Sigmoid colon (tissue), 4 donors: ENCODE data around the gene STX4.

Source experiments
- CTCF ChIP-seq, 4 experiments: fragments of 450-650 bp in 3 of 4; fragments of 200-600 bp in 1 of 4; IDR thresholded peaks; one replicate each; pipeline ENCODE4 v1.5.1; 2016 to 2019; ENCODE audit warnings: antibody characterized with exemption in 4 of 4, mild to moderate bottlenecking in 3 of 4, moderate library complexity in 2 of 4
- EP300 ChIP-seq, 4 donors: sonication (generic); formaldehyde crosslinking; IDR thresholded peaks; one replicate each; pipeline ENCODE4 v1.6.1; 2017; ENCODE audit warnings: antibody characterized with exemption in 4 of 4
- POLR2AphosphoS5 ChIP-seq, 4 donors: sonication (generic); formaldehyde crosslinking; IDR thresholded peaks; one replicate each; pipeline ENCODE4 v1.6.1; 2017; ENCODE audit warnings: antibody characterized with exemption in 4 of 4

DNA sequence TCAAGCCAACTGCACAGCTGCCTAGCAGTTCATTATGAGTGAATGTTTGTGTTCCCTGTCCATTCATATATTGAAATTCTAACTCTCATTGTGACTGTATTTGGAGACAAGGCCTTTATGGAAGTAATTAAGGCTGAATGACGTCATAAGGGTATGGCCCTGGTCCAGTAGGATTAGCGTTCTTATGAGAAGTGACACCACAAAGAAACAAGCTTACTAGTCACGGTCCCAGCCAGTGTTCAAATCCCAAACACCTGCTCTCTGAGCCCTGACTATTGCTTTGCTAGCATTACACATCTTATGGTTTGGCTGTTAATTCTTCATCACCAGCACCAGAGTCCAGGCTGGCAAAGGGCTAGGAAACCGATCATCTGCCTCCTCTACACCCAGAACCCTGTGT is 38.5 kb downstream of the STX4 start:
- TF ChIP-seq POLR2AphosphoS5 (IDR thresholded peaks at IDR 0.05) = no peak
- no peak for TF ChIP-seq EP300 (IDR thresholded peaks at IDR 0.05)
- TF ChIP-seq CTCF (IDR thresholded peaks at IDR 0.05) = no peak
